Upper lobe of left lung (tissue), 4 donors: ENCODE results near the gene ANO2.

Experiments used
- CTCF ChIP-seq, 6 experiments: fragments of 450-650 bp in 4 of 6; fragments of 200-600 bp in 2 of 6; sonication (generic) in 2 of 6; IDR thresholded peaks; one replicate each; pipeline ENCODE4 v1.5.1; 2016 to 2019; ENCODE audit warnings: antibody characterized with exemption in 6 of 6
- POLR2A ChIP-seq, 4 donors: fragments of 450-650 bp; IDR thresholded peaks; one replicate each; pipeline ENCODE4 v1.5.1; 2016 to 2017; ENCODE audit warnings: antibody characterized with exemption in 4 of 4, mild to moderate bottlenecking in 2 of 4

- TF ChIP-seq CTCF (IDR thresholded peaks at IDR 0.05) (no peak), POLR2A (IDR thresholded peaks at IDR 0.05) (no peak)
Observed at GRCh38 chr12:5733136-5733755, 211.8 kb downstream of the ANO2 start.
